HepG2 (cell line): Measurements from ENCODE around the gene ODAD4. TPM values are rescaled to one million over a fixed set of nuclear protein-coding genes. Genes with fewer than 3 reads are reported as not detected.
A peak's percentile ranks its signal among the peaks of the same experiment; 100 is the strongest.

Experiments
- GATA4 ChIP-seq: sonication (generic); IDR thresholded peaks from 2 replicates; pipeline ENCODE4 v1.6.1; 2016; ENCODE audit warnings: antibody characterized with exemption, low read depth, borderline replicate concordance
- MEF2D ChIP-seq: sonication (generic); formaldehyde crosslinking; IDR thresholded peaks from 2 replicates; pipeline ENCODE4 v1.5.1; 2020; ENCODE audit warnings: mild to moderate bottlenecking, missing genetic modification reagents
- MEIS1 ChIP-seq: sonication (generic); formaldehyde crosslinking; IDR thresholded peaks from 2 replicates; pipeline ENCODE4 v1.9.0; 2021; ENCODE audit warnings: mild to moderate bottlenecking, missing genetic modification reagents, moderate library complexity, borderline replicate concordance
- NFKB2 ChIP-seq: sonication (generic); formaldehyde crosslinking; IDR thresholded peaks from 2 replicates; pipeline ENCODE4 v1.4.0; 2020; ENCODE audit warnings: missing genetic modification reagents, borderline replicate concordance
- SMAD1 ChIP-seq: sonication (generic); formaldehyde crosslinking; IDR thresholded peaks from 2 replicates; pipeline ENCODE4 v1.4.0; 2020; ENCODE audit warnings: missing genetic modification reagents, low read depth, mild to moderate bottlenecking, borderline replicate concordance
- SMC3 ChIP-seq: IDR thresholded peaks from 2 replicates; pipeline ENCODE4 v1.6.1; 2011; ENCODE audit warnings: low read length, improper control_type of control experiment
- SNAPC2 ChIP-seq: sonication (generic); formaldehyde crosslinking; IDR thresholded peaks from 2 replicates; pipeline ENCODE4 v1.8.1; 2022; ENCODE audit warnings: mild to moderate bottlenecking, missing genetic modification reagents
- YEATS4 ChIP-seq: sonication (generic); formaldehyde crosslinking; IDR thresholded peaks from 2 replicates; pipeline ENCODE4 v1.4.0; 2020; ENCODE audit warnings: missing genetic modification reagents, borderline replicate concordance
- ZFYVE20 ChIP-seq: sonication (generic); formaldehyde crosslinking; IDR thresholded peaks from 2 replicates; pipeline ENCODE4 v1.8.0; 2023; ENCODE audit warnings: low read depth, mild to moderate bottlenecking, moderate library complexity, missing genetic modification reagents, borderline replicate concordance
- ZNF546 ChIP-seq: sonication (generic); formaldehyde crosslinking; conservative IDR thresholded peaks from 2 replicates; pipeline ENCODE4 v1.8.1; 2023; ENCODE audit warnings: mild to moderate bottlenecking, missing genetic modification reagents
- polyA plus RNA-seq, 8 experiments: library from polyadenylated mRNA; depleted of rRNA in 3 of 8; stranded (reverse) in 7 of 8; unstranded in 1 of 8; fragments of >200 nt; fragmentation: Illumina TruSeq in 4 of 8; extraction: Trizol in 4 of 8; gene quantifications; 2 replicates each; pipeline versions ENCODE4 v1.2.1 to v1.2.3, GENCODE V29; 2011 to 2016; ENCODE audit warnings: low read depth in 4 of 8, missing spikeins in 1 of 8, mixed read lengths in 1 of 8; ENCODE audit not compliant: insufficient read depth in 1 of 8
- total RNA-seq, 5 experiments: library from RNA; depleted of rRNA; stranded (reverse); fragments of >200 nt; fragmentation: Illumina TruSeq; extraction: Trizol; gene quantifications; 2 replicates each; pipeline ENCODE4 v1.2.3, GENCODE V29; 2016; ENCODE audit warnings: low read depth in 1 of 5
- TF ChIP-seq, protein P1 (sequence below): IDR thresholded peaks from 2 replicates; pipeline ENCODE4 v1.6.1; 2012; ENCODE audit warnings: inconsistent platforms
- TF ChIP-seq, protein P2 (sequence below): sonication (generic); formaldehyde crosslinking; IDR thresholded peaks from 2 replicates; pipeline ENCODE4; 2020; ENCODE audit warnings: missing genetic modification reagents, mild to moderate bottlenecking, borderline replicate concordance
- TF ChIP-seq, protein P3 (sequence below): sonication (generic); formaldehyde crosslinking; IDR thresholded peaks from 2 replicates; pipeline ENCODE4 v1.8.0; 2022; ENCODE audit warnings: missing genetic modification reagents, low read depth, mild to moderate bottlenecking, borderline replicate concordance
- TF ChIP-seq, protein P4 (sequence below): sonication (generic); formaldehyde crosslinking; conservative IDR thresholded peaks from 2 replicates; pipeline ENCODE4 v1.5.0; 2020; ENCODE audit warnings: missing genetic modification reagents
- TF ChIP-seq, protein P5 (sequence below): sonication (generic); formaldehyde crosslinking; IDR thresholded peaks from 2 replicates; pipeline ENCODE4 v1.4.0; 2020; ENCODE audit warnings: missing genetic modification reagents, borderline replicate concordance

ODAD4 gene
- total and polyA plus RNA-seq, 2 of the 13 experiments (the other 11 are each of a cell fraction or from before 2014, with no cell fraction given): 0.48 to 0.53 TPM

DNA sequence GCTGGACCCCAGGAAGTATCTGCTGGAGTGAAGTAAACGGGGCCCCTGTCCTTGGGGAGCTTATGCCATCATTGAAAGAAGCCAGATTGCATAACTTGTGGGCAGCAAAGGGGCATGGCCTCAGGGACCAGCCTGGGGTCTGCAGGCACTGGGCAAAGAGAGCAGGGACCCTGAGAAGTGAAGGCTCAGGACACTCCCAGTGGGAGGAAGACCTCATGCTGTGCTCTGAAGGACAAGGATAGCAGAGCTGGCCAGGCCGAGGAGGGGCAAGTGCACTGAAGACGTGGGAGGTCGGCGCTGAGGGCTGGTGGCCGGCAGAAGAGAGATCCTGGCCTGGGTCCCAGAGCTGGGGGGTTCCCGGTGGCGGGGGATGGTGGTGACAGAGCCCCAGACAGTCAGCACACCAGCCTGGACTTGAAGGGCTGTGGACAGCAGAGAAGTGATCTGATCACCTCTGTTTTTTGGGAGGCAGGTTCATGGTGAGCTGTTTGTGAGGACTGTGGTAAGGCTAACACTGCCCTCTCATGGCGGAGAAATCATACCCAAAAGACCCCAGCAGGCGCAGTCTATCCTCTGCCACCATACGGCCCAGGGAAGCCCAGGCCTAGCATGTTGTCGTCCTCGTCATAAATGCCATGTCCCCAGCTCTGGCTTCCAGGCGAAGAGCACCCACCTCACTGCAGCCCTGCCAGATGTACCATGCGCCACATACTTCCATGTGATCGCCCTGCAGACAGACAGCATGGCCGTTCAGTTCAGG is 29.1 kb downstream of the ODAD4 start (continued):
- TF ChIP-seq MEIS1 (CRISPR knock-in tag) (no peak; the same call in none of the 2 replicates), SMAD1 (CRISPR knock-in tag) (no peak), YEATS4 (CRISPR knock-in tag) (no peak), SNAPC2 (CRISPR knock-in tag) (0 out of 2 replicates have a peak, but pooled peaks have one; percentile 69), ZFYVE20 (CRISPR knock-in tag) (no peak), SMC3 (peak; percentile 85), MEF2D (CRISPR knock-in tag) (peak; percentile 52), GATA4 (no peak), ZNF546 (CRISPR knock-in tag) (peak; percentile 65; the same call in 1 of the 2 replicates), NFKB2 (CRISPR knock-in tag) (no peak)
- TF ChIP-seq, protein P1, sequence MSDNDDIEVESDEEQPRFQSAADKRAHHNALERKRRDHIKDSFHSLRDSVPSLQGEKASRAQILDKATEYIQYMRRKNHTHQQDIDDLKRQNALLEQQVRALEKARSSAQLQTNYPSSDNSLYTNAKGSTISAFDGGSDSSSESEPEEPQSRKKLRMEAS: peak; percentile 71
- TF ChIP-seq, protein P2, sequence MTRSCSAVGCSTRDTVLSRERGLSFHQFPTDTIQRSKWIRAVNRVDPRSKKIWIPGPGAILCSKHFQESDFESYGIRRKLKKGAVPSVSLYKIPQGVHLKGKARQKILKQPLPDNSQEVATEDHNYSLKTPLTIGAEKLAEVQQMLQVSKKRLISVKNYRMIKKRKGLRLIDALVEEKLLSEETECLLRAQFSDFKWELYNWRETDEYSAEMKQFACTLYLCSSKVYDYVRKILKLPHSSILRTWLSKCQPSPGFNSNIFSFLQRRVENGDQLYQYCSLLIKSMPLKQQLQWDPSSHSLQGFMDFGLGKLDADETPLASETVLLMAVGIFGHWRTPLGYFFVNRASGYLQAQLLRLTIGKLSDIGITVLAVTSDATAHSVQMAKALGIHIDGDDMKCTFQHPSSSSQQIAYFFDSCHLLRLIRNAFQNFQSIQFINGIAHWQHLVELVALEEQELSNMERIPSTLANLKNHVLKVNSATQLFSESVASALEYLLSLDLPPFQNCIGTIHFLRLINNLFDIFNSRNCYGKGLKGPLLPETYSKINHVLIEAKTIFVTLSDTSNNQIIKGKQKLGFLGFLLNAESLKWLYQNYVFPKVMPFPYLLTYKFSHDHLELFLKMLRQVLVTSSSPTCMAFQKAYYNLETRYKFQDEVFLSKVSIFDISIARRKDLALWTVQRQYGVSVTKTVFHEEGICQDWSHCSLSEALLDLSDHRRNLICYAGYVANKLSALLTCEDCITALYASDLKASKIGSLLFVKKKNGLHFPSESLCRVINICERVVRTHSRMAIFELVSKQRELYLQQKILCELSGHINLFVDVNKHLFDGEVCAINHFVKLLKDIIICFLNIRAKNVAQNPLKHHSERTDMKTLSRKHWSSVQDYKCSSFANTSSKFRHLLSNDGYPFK (CRISPR knock-in tag): peak; percentile 79
- TF ChIP-seq, protein P3, sequence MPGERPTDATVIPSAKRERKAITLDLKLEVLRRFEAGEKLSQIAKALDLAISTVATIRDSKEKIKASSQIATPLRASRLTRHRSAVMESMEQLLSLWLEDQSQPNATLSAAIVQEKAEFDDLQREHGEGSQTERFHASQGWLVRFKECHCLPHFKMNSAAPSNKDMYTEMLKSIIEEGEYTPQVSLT: no peak
- TF ChIP-seq, protein P4, sequence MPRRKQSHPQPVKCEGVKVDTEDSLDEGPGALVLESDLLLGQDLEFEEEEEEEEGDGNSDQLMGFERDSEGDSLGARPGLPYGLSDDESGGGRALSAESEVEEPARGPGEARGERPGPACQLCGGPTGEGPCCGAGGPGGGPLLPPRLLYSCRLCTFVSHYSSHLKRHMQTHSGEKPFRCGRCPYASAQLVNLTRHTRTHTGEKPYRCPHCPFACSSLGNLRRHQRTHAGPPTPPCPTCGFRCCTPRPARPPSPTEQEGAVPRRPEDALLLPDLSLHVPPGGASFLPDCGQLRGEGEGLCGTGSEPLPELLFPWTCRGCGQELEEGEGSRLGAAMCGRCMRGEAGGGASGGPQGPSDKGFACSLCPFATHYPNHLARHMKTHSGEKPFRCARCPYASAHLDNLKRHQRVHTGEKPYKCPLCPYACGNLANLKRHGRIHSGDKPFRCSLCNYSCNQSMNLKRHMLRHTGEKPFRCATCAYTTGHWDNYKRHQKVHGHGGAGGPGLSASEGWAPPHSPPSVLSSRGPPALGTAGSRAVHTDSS (CRISPR knock-in tag): no peak
- TF ChIP-seq, protein P5, sequence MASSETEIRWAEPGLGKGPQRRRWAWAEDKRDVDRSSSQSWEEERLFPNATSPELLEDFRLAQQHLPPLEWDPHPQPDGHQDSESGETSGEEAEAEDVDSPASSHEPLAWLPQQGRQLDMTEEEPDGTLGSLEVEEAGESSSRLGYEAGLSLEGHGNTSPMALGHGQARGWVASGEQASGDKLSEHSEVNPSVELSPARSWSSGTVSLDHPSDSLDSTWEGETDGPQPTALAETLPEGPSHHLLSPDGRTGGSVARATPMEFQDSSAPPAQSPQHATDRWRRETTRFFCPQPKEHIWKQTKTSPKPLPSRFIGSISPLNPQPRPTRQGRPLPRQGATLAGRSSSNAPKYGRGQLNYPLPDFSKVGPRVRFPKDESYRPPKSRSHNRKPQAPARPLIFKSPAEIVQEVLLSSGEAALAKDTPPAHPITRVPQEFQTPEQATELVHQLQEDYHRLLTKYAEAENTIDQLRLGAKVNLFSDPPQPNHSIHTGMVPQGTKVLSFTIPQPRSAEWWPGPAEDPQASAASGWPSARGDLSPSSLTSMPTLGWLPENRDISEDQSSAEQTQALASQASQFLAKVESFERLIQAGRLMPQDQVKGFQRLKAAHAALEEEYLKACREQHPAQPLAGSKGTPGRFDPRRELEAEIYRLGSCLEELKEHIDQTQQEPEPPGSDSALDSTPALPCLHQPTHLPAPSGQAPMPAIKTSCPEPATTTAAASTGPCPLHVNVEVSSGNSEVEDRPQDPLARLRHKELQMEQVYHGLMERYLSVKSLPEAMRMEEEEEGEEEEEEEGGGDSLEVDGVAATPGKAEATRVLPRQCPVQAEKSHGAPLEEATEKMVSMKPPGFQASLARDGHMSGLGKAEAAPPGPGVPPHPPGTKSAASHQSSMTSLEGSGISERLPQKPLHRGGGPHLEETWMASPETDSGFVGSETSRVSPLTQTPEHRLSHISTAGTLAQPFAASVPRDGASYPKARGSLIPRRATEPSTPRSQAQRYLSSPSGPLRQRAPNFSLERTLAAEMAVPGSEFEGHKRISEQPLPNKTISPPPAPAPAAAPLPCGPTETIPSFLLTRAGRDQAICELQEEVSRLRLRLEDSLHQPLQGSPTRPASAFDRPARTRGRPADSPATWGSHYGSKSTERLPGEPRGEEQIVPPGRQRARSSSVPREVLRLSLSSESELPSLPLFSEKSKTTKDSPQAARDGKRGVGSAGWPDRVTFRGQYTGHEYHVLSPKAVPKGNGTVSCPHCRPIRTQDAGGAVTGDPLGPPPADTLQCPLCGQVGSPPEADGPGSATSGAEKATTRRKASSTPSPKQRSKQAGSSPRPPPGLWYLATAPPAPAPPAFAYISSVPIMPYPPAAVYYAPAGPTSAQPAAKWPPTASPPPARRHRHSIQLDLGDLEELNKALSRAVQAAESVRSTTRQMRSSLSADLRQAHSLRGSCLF (CRISPR knock-in tag): no peak
